Pancreas (tissue), 10 donors: Measurements from ENCODE around the gene MBD5. TPM values are rescaled to one million over a fixed set of nuclear protein-coding genes. Genes with fewer than 3 reads are reported as not detected.

Source experiments
- ATAC-seq, 4 donors: fragments of 200-7000 bp; cut with Tn5 transposase; one replicate each; pipeline versions ENCODE4 v1.8.0 to v1.9.1; 2020; ENCODE audit warnings: mild to moderate bottlenecking in 4 of 4, moderate library complexity in 4 of 4
- DNase-seq, 6 donors: peaks; one replicate each; pipeline ENCODE4 v3.0.0-alpha.2; 2020
- FAIRE-seq: peaks from 2 replicates; lab custom pipeline; 2012; peaks lifted over from hg19 to GRCh38; lab: Jason Lieb, UNC
- H3K27ac ChIP-seq, 4 donors: fragments of 200-600 bp; sonication (generic); 1 replicate in 3 of 4; 2 replicates in 1 of 4; pipeline versions ENCODE4 v1.5.0 to v1.8.0; 2020
- H3K27me3 ChIP-seq, 4 donors: fragments of 200-600 bp; one replicate each; pipeline ENCODE4 v1.8.0; 2021
- H3K36me3 ChIP-seq, 3 donors: fragments of 200-600 bp; sonication (generic) in 1 of 3; one replicate each; pipeline versions ENCODE4 v1.5.0 to v1.8.0; 2020 to 2021
- H3K4me1 ChIP-seq, 3 donors: fragments of 200-600 bp; one replicate each; pipeline ENCODE4 v1.8.0; 2021
- H3K4me3 ChIP-seq, 4 donors: fragments of 200-600 bp; sonication (generic) in 2 of 4; one replicate each; pipeline versions ENCODE4 v1.5.0 to v1.8.0; 2020 to 2021
- H3K9me3 ChIP-seq, 4 donors: fragments of 200-600 bp; one replicate each; pipeline ENCODE4 v1.8.0; 2021
- WGBS, 2 donors: extraction: QIAGEN DNeasy Blood & Tissue Kit; methylation state at CpG; one replicate each; pipeline ENCODE4 v1.1.7; 2013; 5-methylcytosine and 5-hydroxymethylcytosine counted together
- intact Hi-C, 3 donors: fragments of 100-400 bp; cut with DNase I; formaldehyde crosslinking; loops; one replicate each; pipeline versions ENCODE4 v1.11.1 to v1.14.2; 2022
- polyA plus RNA-seq, 2 donors: library from polyadenylated mRNA; stranded (reverse); fragments of 200-250 nt; gene quantifications; one replicate each; pipeline ENCODE4 v1.2.3, GENCODE V29; 2013
- total RNA-seq, 6 donors: library from RNA; stranded (reverse); fragmentation: NEBNext Ultra II Directional in 4 of 6; extraction: Animal tissue kit (Norgen Biotek cat#: 25700) in 4 of 6; gene quantifications; one replicate each; pipeline versions ENCODE4 v1.2.1 to v1.2.4, GENCODE V29; 2021 to 2023
- TF ChIP-seq, protein P1 (sequence below), 4 donors: fragments of 200-600 bp; sonication (generic) in 3 of 4; IDR thresholded peaks; one replicate each; pipeline versions ENCODE4 v1.5.0 to v1.8.0; 2021; ENCODE audit warnings: antibody characterized with exemption in 4 of 4
- donor health status: healthy with polysubstance abuse.
- donor health status: DM: no; HTN: no; CAD: no; lungs with moderate emphysema.
- donor health status: DM: no; HTN: no; CAD: no.
- donor health status: control.
- donor health status: control.
- donor health status: Bipolar disorder and iron deficiency.
- donor health status: DM: yes; HTN: yes; CAD: no.
- donor health status: DM: no; HTN: no; CAD: no.
- donor health status: DM: no; HTN: no; CAD: no.
- donor health status: DM: yes; HTN: yes; CAD: no.

MBD5 gene
- total and polyA plus RNA-seq, 8 donors: 4.5 to 27.4 (median 12.8) TPM

DNA sequence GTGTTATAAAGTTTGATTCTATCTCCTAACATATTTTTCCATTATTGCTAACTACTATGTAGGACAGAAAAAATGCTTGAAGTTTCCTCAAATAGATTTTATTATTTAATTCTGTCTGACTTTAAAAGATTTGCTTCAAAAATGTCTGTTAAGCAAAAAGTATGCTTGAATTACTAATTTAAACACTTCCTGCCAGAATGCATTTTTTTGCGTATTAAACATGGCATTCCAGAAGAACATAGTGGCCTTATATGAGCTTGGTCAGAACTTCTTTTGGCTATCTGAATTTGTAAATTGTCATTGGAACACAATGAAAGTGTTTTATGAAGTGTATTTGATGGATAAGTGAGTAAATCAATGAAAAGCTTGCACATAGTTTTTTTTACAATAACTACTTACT lies 37.8 kb downstream of the MBD5 start:
- WGBS, 2 donors: 78 to 88% methylated on average over 1 of the region's 1 CpG
- Histone ChIP-seq H3K4me1 (peaks cover 0 to 10% (median 4%) of the 10 kb centered on the region in 3 donors), H3K9me3 (no peaks in the 10 kb centered on the region), H3K27ac (no peak overlapping the region), H3K27me3 (no peaks in the 10 kb centered on the region), H3K36me3 (no peaks in the 10 kb centered on the region), H3K4me3 (no peak overlapping the region)
- FAIRE-seq (no peak), DNase-seq (no peak), ATAC-seq (no peak)
- intact Hi-C loops: no loop called here
- TF ChIP-seq, protein P1, sequence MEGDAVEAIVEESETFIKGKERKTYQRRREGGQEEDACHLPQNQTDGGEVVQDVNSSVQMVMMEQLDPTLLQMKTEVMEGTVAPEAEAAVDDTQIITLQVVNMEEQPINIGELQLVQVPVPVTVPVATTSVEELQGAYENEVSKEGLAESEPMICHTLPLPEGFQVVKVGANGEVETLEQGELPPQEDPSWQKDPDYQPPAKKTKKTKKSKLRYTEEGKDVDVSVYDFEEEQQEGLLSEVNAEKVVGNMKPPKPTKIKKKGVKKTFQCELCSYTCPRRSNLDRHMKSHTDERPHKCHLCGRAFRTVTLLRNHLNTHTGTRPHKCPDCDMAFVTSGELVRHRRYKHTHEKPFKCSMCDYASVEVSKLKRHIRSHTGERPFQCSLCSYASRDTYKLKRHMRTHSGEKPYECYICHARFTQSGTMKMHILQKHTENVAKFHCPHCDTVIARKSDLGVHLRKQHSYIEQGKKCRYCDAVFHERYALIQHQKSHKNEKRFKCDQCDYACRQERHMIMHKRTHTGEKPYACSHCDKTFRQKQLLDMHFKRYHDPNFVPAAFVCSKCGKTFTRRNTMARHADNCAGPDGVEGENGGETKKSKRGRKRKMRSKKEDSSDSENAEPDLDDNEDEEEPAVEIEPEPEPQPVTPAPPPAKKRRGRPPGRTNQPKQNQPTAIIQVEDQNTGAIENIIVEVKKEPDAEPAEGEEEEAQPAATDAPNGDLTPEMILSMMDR (IDR thresholded peaks at IDR 0.05): no peak

DNA sequence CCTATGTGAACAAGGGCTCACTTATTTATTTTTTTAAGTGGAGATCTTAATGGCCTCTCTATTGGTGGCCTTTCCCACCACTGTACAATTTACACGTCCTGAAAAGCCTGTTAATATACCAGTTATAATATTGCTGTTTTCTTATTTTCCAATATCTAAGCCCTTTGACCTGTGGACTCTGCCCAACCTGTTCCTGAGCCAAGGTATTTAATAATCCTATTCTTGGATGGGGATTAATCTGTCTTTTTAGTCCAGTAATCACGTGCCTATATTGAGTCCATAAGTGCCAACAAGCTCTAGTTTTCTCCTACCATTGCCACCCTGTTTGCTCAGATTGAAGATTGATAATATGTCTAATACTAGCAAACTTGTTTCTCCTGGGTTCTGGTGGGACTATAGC lies 42.7 kb downstream of the MBD5 start:
- H3K27me3 ChIP-seq: no peaks in the 10 kb centered on the region
- H3K9me3 ChIP-seq: no peaks in the 10 kb centered on the region
- no peak overlapping the region for H3K27ac ChIP-seq
- FAIRE-seq (no peak), DNase-seq (no peak), ATAC-seq (no peak)
- WGBS, 2 donors: 15 to 18% methylated on average over 2 of the region's 2 CpGs
- peaks cover 0 to 6% (median 4%) of the 10 kb centered on the region in 3 donors for H3K4me1 ChIP-seq
- TF ChIP-seq, protein P1 (IDR thresholded peaks at IDR 0.05): no peak
- intact Hi-C loops: no loop called here
- no peaks in the 10 kb centered on the region for H3K36me3 ChIP-seq
- no peak overlapping the region for H3K4me3 ChIP-seq

DNA sequence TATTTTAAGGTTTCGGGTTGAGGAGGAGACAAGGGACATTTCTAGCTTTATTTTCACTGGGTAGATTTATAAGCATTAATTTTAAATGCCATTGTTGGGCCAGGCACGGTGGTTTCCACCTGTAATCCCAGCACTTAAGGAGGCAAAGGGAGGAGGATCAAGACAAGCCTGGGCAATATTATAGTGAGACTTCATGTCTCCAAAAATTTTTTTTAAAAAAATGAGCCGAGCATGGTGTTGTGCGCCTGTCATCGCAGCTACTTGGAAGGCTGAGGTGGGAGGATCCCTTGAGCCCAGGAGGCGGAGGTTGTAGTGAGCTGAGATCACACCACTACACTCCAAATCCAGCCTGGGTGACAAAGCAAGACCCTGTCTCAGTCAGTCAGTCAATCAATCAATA lies 45.0 kb downstream of the MBD5 start:
- H3K27me3 ChIP-seq: no peaks in the 10 kb centered on the region
- TF ChIP-seq, protein P1 (IDR thresholded peaks at IDR 0.05): no peak
- H3K9me3 ChIP-seq: no peaks in the 10 kb centered on the region
- H3K36me3 ChIP-seq: no peaks in the 10 kb centered on the region
- 95 to 98% methylated on average over 6 of the region's 6 CpGs for WGBS, 2 donors
- no peak for ATAC-seq
- intact Hi-C loops: no loop called here
- H3K27ac ChIP-seq: no peak overlapping the region
- FAIRE-seq: no peak
- no peak for DNase-seq
- H3K4me3 ChIP-seq: no peak overlapping the region
- H3K4me1 ChIP-seq: peaks cover 0 to 6% (median 4%) of the 10 kb centered on the region in 3 donors

DNA sequence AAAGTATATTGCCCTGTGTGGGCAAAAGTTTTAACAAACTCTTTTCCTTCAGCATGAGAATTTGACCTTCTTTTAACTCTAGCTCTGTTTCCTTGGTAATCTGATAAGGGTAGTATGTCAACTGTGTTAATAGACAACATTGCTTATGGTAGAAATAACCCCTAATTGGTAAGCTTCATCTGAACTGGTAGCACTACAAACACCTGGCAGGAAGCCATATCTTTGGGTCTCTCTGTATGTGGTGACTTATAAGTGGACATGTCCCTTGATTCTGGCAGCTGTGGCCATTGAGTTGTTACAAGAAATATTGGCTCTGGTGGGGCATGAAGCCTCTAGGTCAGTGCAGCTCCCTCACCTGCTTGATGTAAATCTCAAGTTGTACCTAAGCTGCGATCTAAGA lies 46.9 kb downstream of the MBD5 start:
- FAIRE-seq (no peak), DNase-seq (no peak)
- WGBS, 2 donors: 93% methylated on average over 1 of the region's 1 CpG

DNA sequence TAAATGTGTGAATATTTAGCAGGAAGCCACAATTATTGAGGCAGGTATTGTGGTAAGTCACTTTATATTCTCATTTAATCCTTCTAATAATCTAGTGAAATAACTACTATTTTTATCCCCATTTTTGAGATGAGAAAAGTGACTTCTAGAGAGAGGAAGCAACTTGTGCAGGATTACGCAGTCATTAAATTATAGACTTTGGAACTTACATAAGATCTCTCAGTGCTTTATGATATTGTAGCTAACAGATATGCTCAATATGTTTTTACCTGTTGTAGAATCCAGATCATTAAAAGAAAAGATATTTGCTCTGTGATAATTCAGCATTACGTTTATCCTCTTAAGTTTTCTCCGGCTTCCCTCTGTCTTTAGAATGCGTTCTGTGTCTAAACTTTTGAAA lies 50.5 kb downstream of the MBD5 start:
- FAIRE-seq (no peak), ATAC-seq (no peak), DNase-seq (no peak)
- Histone ChIP-seq H3K36me3 (no peaks in the 10 kb centered on the region), H3K27ac (no peak overlapping the region), H3K27me3 (no peaks in the 10 kb centered on the region), H3K9me3 (no peaks in the 10 kb centered on the region), H3K4me3 (no peak overlapping the region), H3K4me1 (no peaks in the 10 kb centered on the region)
- TF ChIP-seq, protein P1 (IDR thresholded peaks at IDR 0.05): no peak
- WGBS, 2 donors: 96 to 98% methylated on average over 4 of the region's 4 CpGs
- intact Hi-C loops: no loop called here

More for the DNA sequence above, 46.9 kb downstream of the MBD5 start:
- ATAC-seq: no peak
- intact Hi-C loops: no loop called here
- Histone ChIP-seq H3K27me3 (no peaks in the 10 kb centered on the region), H3K9me3 (no peaks in the 10 kb centered on the region), H3K27ac (no peak overlapping the region), H3K36me3 (no peaks in the 10 kb centered on the region), H3K4me1 (peaks cover 0 to 6% (median 4%) of the 10 kb centered on the region in 3 donors), H3K4me3 (no peak overlapping the region)
- TF ChIP-seq, protein P1 (IDR thresholded peaks at IDR 0.05): no peak
